GM13976 (cell line): ENCODE measurements around the gene MSL1.
"Not testable (repeated sequence)": the region's sequence is repeated elsewhere in the genome, so short reads cannot be mapped to it uniquely, and the experiment has no call there.

Experiments
- DNase-seq: peaks from one replicate; pipeline ENCODE4 v3.0.0; 2012; ENCODE audit warnings: low spot score
- in situ Hi-C: fragments of 300-500 bp; cut with MboI; formaldehyde crosslinking; loops from one replicate; pipeline ENCODE4 v1.12.0; 2022; ENCODE audit warnings: low sequenced_read_pairs, mixed read lengths, inconsistent platforms; ENCODE audit not compliant: unreplicated experiment
- TF ChIP-seq, protein P1 (sequence below): IDR thresholded peaks from 2 replicates; pipeline ENCODE4 v1.5.1; 2012; ENCODE audit warnings: borderline replicate concordance, mild to moderate bottlenecking; ENCODE audit not compliant: insufficient read depth; ENCODE audit errors: extremely low read depth, missing control alignments, control extremely low read depth

The MSL1 gene

DNA sequence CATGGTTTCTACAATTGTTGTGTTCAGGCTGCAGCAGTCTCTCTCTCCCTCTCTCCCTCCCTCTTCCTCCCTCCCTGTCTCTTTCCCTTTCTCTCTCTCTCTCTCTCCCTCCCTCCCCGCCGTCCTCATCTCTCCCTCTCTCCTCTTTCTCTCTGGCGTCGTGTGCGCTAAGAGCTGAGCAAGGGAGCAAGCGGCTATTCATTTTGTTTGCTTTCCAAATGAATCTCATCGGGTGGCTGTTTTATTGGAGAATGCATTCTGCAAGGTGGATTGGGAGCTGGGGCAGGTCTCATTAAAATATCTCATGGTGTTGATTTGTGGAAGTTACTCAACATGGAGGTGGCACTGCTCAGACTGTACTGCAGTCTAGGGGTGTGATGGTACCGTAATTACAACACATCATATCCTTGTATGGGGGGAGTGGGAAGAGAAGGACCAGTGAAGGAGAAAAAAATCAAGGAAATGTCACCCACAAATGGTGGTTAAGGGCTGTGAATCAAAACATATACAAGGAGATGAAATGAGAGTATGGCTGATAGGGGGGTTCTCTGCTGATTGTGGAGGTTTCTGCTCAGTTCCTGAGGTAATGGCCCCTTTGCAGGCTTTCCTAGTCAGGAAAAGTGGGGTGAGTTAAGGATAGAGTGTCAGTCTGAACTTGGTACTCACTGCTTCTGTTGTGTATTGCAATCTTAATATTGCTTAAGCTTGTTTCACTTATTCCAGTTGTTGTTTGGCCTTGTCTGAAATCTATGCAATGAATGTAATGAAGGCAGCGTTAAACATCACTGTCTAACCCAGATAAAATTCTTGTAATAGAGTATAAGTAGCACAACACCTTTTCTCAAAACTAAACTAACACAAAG, 2.7 kb downstream of the MSL1 start:
- TF ChIP-seq, protein P1, sequence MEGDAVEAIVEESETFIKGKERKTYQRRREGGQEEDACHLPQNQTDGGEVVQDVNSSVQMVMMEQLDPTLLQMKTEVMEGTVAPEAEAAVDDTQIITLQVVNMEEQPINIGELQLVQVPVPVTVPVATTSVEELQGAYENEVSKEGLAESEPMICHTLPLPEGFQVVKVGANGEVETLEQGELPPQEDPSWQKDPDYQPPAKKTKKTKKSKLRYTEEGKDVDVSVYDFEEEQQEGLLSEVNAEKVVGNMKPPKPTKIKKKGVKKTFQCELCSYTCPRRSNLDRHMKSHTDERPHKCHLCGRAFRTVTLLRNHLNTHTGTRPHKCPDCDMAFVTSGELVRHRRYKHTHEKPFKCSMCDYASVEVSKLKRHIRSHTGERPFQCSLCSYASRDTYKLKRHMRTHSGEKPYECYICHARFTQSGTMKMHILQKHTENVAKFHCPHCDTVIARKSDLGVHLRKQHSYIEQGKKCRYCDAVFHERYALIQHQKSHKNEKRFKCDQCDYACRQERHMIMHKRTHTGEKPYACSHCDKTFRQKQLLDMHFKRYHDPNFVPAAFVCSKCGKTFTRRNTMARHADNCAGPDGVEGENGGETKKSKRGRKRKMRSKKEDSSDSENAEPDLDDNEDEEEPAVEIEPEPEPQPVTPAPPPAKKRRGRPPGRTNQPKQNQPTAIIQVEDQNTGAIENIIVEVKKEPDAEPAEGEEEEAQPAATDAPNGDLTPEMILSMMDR = no peak
- DNase-seq = no peak
- in situ Hi-C loops = no loop called here

DNA sequence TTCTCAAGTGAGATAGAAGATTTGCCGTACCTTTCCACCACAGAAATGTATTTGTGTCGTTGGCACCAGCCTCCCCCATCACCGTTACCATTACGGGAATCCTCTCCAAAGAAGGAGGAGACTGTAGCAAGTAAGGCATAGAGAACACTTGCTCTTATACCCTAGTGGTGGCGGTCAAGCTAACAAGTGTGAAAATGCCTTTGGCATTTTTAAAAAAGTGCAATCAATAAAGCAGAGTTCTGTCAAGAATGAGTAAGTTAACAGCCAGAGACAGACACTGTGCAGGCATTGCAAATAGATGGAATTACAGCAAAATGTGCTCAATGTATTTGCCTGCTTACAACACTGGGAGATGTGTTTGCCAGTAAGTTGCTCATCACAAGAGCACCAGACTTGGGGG, 7.7 kb downstream of the MSL1 start:
- TF ChIP-seq, protein P1 = no peak
- no peak for DNase-seq
- in situ Hi-C loops = no loop called here

DNA sequence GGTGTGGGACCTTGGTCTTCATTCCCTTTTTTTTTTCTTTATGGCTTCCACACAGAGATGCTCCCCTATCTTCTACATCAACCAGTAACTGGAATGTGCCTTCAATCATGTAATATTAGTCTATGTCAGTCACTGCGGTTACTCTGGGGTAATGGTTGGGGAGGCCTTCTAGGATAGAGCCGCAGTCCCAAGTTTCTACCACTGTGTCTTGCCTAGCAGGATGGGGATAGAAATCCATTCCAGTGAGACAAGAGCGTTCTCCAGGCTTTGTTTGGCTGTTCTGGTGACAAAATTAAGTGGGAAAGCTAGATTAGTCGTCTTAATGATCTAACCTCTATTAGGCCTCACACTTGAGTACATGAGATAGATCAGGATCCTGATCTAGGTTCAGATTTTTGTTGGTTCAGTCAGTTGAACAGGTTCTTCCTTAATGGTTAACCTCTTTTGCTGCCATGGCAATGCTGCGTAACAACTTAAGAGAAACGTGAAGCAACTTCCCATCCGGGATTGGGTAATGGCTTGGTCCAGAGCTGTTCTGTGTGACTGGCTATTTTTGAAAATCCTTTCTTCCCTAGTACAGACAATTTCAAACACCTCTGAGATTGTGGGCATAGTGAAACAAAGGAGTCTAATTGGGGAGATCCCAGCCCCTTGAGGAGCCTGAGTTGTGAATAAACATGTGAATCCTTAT, 8.7 kb downstream of the MSL1 start:
- TF ChIP-seq, protein P1 = no peak
- in situ Hi-C loops = no loop called here
- no peak for DNase-seq

DNA sequence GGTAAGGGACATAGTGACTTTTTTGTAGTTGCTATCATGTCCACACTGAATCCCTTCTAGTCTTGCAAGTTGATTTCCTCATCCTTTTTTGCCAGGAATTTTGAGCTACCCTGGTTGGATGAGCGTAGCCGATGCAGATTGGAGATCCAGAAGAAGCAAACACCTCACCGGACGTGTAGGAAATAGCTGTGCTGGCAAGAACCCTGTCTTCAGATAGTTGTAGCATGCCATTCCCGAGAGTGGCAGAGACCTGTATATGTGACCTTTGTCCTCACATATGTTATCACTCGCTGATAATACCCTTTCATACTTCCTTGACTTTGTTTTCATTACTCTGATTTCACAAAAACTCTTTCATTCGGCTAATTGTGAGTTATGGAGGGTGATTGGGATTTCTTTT, 12.4 kb downstream of the MSL1 start:
- in situ Hi-C loops = no loop called here
- no peak for DNase-seq
- TF ChIP-seq, protein P1 = no peak

DNA sequence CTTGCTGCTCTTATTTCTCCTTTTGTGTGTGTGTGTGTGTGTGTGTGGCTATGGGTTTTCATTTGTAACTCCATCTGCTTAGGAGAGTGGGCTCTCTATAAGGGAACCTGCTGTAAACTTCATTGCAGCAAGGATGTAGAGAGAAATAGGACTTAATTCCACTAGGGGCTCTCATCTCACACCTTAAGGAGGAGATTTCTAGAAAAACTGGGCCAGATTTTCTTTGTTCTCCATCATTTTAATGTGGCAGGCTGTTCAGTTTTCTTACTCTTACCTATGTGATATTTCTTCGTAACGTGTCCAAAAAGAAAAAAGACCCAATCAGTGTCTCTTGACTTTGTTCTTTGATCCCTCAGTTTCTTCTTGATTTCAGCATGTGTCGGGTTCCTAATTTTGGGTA, 14.0 kb downstream of the MSL1 start:
- in situ Hi-C loops = no loop called here
- TF ChIP-seq, protein P1 = no peak
- no peak for DNase-seq

DNA sequence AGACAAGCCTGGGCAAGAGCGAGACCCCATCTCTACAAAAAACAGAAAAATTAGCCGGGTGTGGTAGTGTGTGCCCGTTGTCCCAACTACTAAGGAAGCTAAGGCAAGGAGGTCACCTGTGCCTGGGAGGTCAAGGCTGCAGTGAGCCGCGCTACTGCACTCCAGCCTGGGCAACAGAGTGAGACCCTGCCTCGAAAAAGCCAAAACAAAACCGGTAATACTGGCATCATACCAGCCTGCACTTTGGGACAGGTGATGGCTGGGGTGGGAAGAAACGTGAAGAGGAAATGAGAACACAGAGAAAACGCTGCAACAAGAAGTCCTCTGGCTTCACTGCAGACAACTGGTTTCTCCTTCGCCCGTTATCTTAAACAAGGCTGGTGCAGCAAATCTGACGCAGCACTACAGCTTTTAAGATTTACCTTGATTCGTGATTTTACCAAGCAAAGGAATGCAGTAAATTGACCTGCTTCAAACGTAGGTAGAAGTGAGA, 17.8 kb downstream of the MSL1 start:
- TF ChIP-seq, protein P1 = no peak
- in situ Hi-C loops = no loop called here
- no peak for DNase-seq

DNA sequence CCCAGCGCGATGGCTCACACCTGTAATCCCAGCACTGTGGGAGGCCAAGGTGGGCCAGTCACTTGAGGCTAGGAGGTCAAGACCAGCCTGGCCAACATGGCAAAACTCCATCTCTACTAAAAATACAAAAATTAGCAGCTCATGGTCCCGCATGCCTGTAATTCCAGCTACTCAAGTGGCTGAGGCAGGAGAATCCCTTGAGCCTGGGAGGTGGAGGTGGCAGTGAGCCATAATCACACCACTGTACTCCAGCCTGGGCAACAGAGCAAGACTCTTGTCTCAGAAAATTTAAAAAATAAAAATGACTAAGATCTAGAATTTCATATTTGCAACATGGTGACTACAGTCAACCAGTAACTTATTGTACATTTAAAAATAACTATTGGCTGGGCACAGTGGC, 21.4 kb downstream of the MSL1 start:
- DNase-seq, in situ Hi-C loops: not testable (repeated sequence)
